Gastroesophageal sphincter (tissue), 4 donors: Measurements from ENCODE around the gene NKAIN1. TPM values are rescaled to one million over a fixed set of nuclear protein-coding genes. Genes with fewer than 3 reads are reported as not detected.
A peak's percentile ranks its signal among the peaks of the same experiment; 100 is the strongest.

Experiments used
- ATAC-seq: fragments of 150-250 bp; one replicate; pipeline ENCODE4 v1.9.1; 2016; ENCODE audit warnings: mild to moderate bottlenecking, moderate library complexity
- H3K27ac ChIP-seq, 4 donors: fragments of 200-600 bp; sonication (generic) in 3 of 4; 1 replicate in 3 of 4; 2 replicates in 1 of 4; pipeline ENCODE4 v1.5.1; 2016 to 2019
- H3K27me3 ChIP-seq: fragments of 200-600 bp; sonication (generic); one replicate; pipeline ENCODE4 v1.5.1; 2019
- H3K36me3 ChIP-seq, 2 donors: fragments of 200-600 bp; sonication (generic); one replicate each; pipeline ENCODE4 v1.5.1; 2019; ENCODE audit warnings: control low read depth in 1 of 2
- H3K4me1 ChIP-seq, 3 donors: fragments of 200-600 bp; sonication (generic); 1 replicate in 2 of 3; 2 replicates in 1 of 3; pipeline ENCODE4 v1.5.1; 2016 to 2019; ENCODE audit warnings: control low read depth in 2 of 3
- H3K4me3 ChIP-seq, 2 donors: fragments of 200-600 bp; sonication (generic); one replicate each; pipeline ENCODE4 v1.5.1; 2019; ENCODE audit warnings: mild to moderate bottlenecking in 1 of 2, moderate library complexity in 1 of 2
- H3K9me3 ChIP-seq, 3 donors: fragments of 200-600 bp; sonication (generic); one replicate each; pipeline ENCODE4 v1.5.1; 2017 to 2019; ENCODE audit warnings: control low read depth in 2 of 3
- CTCF ChIP-seq, 4 experiments: fragments of 200-600 bp in 2 of 4; fragments of 450-650 bp in 2 of 4; sonication (generic) in 1 of 4; IDR thresholded peaks; one replicate each; pipeline ENCODE4 v1.5.1; 2017 to 2019; ENCODE audit warnings: antibody characterized with exemption in 4 of 4, mild to moderate bottlenecking in 2 of 4, moderate library complexity in 2 of 4
- EP300 ChIP-seq: sonication (generic); formaldehyde crosslinking; IDR thresholded peaks from one replicate; pipeline ENCODE4 v1.6.1; 2017; ENCODE audit warnings: antibody characterized with exemption, mild to moderate bottlenecking
- POLR2A ChIP-seq, 2 donors: fragments of 450-650 bp; IDR thresholded peaks; one replicate each; pipeline ENCODE4 v1.6.1; 2017; ENCODE audit warnings: antibody characterized with exemption in 2 of 2, mild to moderate bottlenecking in 2 of 2, moderate library complexity in 1 of 2
- POLR2AphosphoS5 ChIP-seq: sonication (generic); formaldehyde crosslinking; IDR thresholded peaks from one replicate; pipeline ENCODE4 v1.6.1; 2017; ENCODE audit warnings: antibody characterized with exemption
- WGBS, 2 donors: methylation state at CpG; one replicate each; pipeline ENCODE4 v1.1.5; 2018; ENCODE audit warnings: low coverage in 1 of 2; 5-methylcytosine and 5-hydroxymethylcytosine counted together
- total RNA-seq, 4 donors: library from RNA; depleted of rRNA; stranded (reverse); fragments of >200 nt; gene quantifications; one replicate each; pipeline ENCODE4 v1.1.0, GENCODE V29; 2016

NKAIN1 gene
- total RNA-seq, 4 donors from 2014 or later, result not detected

DNA sequence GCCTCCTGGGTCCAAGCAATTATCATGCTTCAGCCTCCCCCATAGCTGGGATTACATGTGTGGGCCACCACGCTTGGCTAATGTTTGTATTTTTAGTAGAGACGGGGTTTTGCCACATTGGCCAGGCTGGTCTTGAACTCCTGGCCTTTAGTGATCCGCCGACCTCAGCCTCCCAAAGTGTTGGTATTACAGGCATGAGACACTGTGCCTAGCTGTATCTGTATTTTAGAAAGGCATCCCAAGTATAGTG is 69.3 kb downstream of the NKAIN1 start:
- no peaks in the 10 kb centered on the region for H3K27me3 ChIP-seq
- no CpG with 5 or more reads among the region's 4 CpGs for WGBS, 2 donors

DNA sequence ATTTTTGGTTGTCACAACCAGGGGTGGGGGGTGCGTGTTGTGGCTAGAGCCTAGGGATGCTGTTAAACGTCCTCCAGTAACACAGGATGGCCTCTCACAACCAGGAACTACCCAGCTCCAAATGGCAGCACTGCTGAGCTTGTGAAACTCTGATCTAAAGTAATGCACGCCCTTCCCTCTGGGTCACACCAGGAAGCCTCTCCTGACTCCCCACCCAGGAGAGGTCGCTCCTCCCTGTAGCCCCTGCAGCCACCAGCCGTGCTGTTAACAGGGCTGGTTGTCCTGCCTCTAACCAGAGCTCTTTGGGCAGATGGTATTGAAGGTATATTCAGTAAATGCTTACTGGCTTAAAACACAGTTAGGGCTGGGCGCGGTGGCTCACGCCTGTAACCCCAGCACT is 73.2 kb downstream of the NKAIN1 start:
- Histone ChIP-seq H3K27ac (no peak overlapping the region), H3K4me1 (peaks cover 0 to 23% (median 7%) of the 10 kb centered on the region in 3 donors), H3K36me3 (no peaks in the 10 kb centered on the region), H3K4me3 (no peak overlapping the region), H3K9me3 (no peaks in the 10 kb centered on the region), H3K27me3 (no peaks in the 10 kb centered on the region)
- TF ChIP-seq CTCF (IDR thresholded peaks at IDR 0.05) (no peak), POLR2AphosphoS5 (no peak), POLR2A (IDR thresholded peaks at IDR 0.05) (no peak), EP300 (no peak)
- 70% methylated on average over 2 of the region's 8 CpGs; no CpG with 5 or more reads in 1 of the 2 donors for WGBS, 2 donors
- ATAC-seq, result no peak

More for the DNA sequence above, 69.3 kb downstream of the NKAIN1 start:
- ATAC-seq, result no peak
- Histone ChIP-seq H3K4me3 (no peak overlapping the region), H3K36me3 (no peaks in the 10 kb centered on the region), H3K4me1 (peaks cover 0 to 17% (median 7%) of the 10 kb centered on the region in 3 donors), H3K27ac (peak overlapping the region; percentile 43 to 82 (median 76)), H3K9me3 (no peaks in the 10 kb centered on the region)
- TF ChIP-seq POLR2AphosphoS5 (no peak), POLR2A (IDR thresholded peaks at IDR 0.05) (no peak), EP300 (no peak), CTCF (IDR thresholded peaks at IDR 0.05) (no peak)

DNA sequence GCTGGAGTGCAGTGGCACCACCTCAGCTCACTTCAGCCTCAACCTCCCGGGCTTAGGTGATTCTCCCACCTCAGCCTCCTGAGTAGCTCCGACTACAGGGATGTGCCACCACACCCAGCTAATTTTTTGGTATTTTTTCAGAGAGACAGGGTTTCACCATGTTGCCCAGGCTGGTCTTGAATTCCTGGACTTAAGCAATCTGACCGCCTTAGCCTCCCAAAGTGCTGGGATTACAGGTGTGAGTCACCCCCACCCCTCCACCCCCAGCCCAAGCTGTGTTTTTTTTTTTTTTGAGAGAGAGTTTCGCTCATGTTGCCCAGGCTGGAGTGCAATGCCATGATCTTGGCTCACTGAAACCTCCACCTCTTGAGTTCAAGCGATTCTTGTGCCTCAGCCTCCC is 75.4 kb downstream of the NKAIN1 start:
- H3K9me3 ChIP-seq, result no peaks in the 10 kb centered on the region
- no peaks in the 10 kb centered on the region for H3K27me3 ChIP-seq
- H3K4me3 ChIP-seq, result no peak overlapping the region
- no peak for ATAC-seq
- TF ChIP-seq EP300 (no peak), CTCF (IDR thresholded peaks at IDR 0.05) (no peak), POLR2AphosphoS5 (no peak), POLR2A (IDR thresholded peaks at IDR 0.05) (no peak)
- H3K27ac ChIP-seq, result no peak overlapping the region
- no peaks in the 10 kb centered on the region for H3K36me3 ChIP-seq
- H3K4me1 ChIP-seq, result peaks cover 0 to 9% (median 0%) of the 10 kb centered on the region in 3 donors
- 64 to 73% methylated on average over 3 of the region's 5 CpGs for WGBS, 2 donors

- TF ChIP-seq CTCF (IDR thresholded peaks at IDR 0.05) (no peak), POLR2A (IDR thresholded peaks at IDR 0.05) (no peak), POLR2AphosphoS5 (no peak), EP300 (no peak)
- H3K27ac ChIP-seq, result no peak overlapping the region
- 86 to 87% methylated on average over 6 to 9 of the region's 9 CpGs for WGBS, 2 donors
- no peaks in the 10 kb centered on the region for H3K27me3 ChIP-seq
- H3K9me3 ChIP-seq, result no peaks in the 10 kb centered on the region
- no peaks in the 10 kb centered on the region for H3K36me3 ChIP-seq
- no peak overlapping the region for H3K4me3 ChIP-seq
- H3K4me1 ChIP-seq, result peaks cover 0 to 9% (median 0%) of the 10 kb centered on the region in 3 donors
- no peak for ATAC-seq
Observed at GRCh38 chr1:31163866-31164265, 75.8 kb downstream of the NKAIN1 start.

- Histone ChIP-seq H3K4me3 (no peak overlapping the region), H3K36me3 (no peaks in the 10 kb centered on the region), H3K4me1 (peaks cover 0 to 9% (median 0%) of the 10 kb centered on the region in 3 donors), H3K27ac (no peak overlapping the region), H3K9me3 (no peaks in the 10 kb centered on the region), H3K27me3 (no peaks in the 10 kb centered on the region)
- WGBS, 2 donors, result 74 to 93% methylated on average over 3 of the region's 5 CpGs
- TF ChIP-seq EP300, result no peak
- ATAC-seq, result no peak
Observed at GRCh38 chr1:31161571-31161970, 78.1 kb downstream of the NKAIN1 start.
